HG02885 (cell line): ENCODE data around the gene KAT2A.

Experiments used
- ATAC-seq: cut with Tn5 transposase; IDR thresholded peaks from one replicate; pipeline ENCODE4 v1.9.1; 2021; ENCODE audit warnings: mild to moderate bottlenecking; ENCODE audit not compliant: unreplicated experiment, poor library complexity

The KAT2A gene

GRCh38 chr17:42097691-42098631, 23.2 kb downstream of the KAT2A start, which contains the start of gene ZNF385C:
ZNF385C (minus strand) TSS chr17:42098473; CDS start chr17:42063056, 35,417 bp downstream.
- ATAC-seq, result no peak

GRCh38 chr17:42096360-42097111, 24.6 kb downstream of the KAT2A start:
- no peak for ATAC-seq

- ATAC-seq, result no peak
Observed at GRCh38 chr17:42094375-42095069, 26.6 kb downstream of the KAT2A start.

GRCh38 chr17:42092939-42093338, 28.2 kb downstream of the KAT2A start:
- no peak for ATAC-seq

- no peak for ATAC-seq
Observed at GRCh38 chr17:42090964-42091790, 30.0 kb downstream of the KAT2A start.

- no peak for ATAC-seq
Observed at GRCh38 chr17:42088736-42089135, 32.4 kb downstream of the KAT2A start.

- no peak for ATAC-seq
Observed at GRCh38 chr17:42087736-42088705, 33.1 kb downstream of the KAT2A start.

GRCh38 chr17:42087042-42087701, 34.0 kb downstream of the KAT2A start:
- ATAC-seq, result no peak

GRCh38 chr17:42081516-42082129, 39.5 kb downstream of the KAT2A start:
- ATAC-seq, result no peak

- ATAC-seq, result no peak
Observed at GRCh38 chr17:42079541-42079940, 41.6 kb downstream of the KAT2A start.

- ATAC-seq, result no peak
Observed at GRCh38 chr17:42078396-42079043, 42.6 kb downstream of the KAT2A start.

GRCh38 chr17:42077755-42078154, 43.4 kb downstream of the KAT2A start:
- no peak for ATAC-seq

- no peak for ATAC-seq
Observed at GRCh38 chr17:42076797-42077559, 44.2 kb downstream of the KAT2A start.

- no peak for ATAC-seq
Observed at GRCh38 chr17:42075789-42076188, 45.4 kb downstream of the KAT2A start.

- no peak for ATAC-seq
Observed at GRCh38 chr17:42072323-42073187, 48.6 kb downstream of the KAT2A start.

- ATAC-seq, result no peak
Observed at GRCh38 chr17:42071810-42072209, 49.4 kb downstream of the KAT2A start.
